Ishikawa (cell line): ENCODE data around the gene COPZ1.
A peak's percentile ranks its signal among the peaks of the same experiment; 100 is the strongest.

Experiments used
- CEBPB ChIP-seq: IDR thresholded peaks from 2 replicates; pipeline ENCODE4 v1.6.1; 2012
- CREB1 ChIP-seq: IDR thresholded peaks from 2 replicates; pipeline ENCODE4 v1.6.1; 2012; ENCODE audit warnings: low read depth
- EGR1 ChIP-seq: IDR thresholded peaks from 2 replicates; pipeline ENCODE4 v1.6.1; 2012
- EP300 ChIP-seq: IDR thresholded peaks from 2 replicates; pipeline ENCODE4 v1.6.1; 2012; ENCODE audit warnings: borderline replicate concordance
- FOXM1 ChIP-seq: IDR thresholded peaks from 2 replicates; pipeline ENCODE4 v1.6.1; 2012; ENCODE audit warnings: low read depth, borderline replicate concordance
- NFIC ChIP-seq: IDR thresholded peaks from 2 replicates; pipeline ENCODE4 v1.6.1; 2012
- RAD21 ChIP-seq: IDR thresholded peaks from 2 replicates; pipeline ENCODE4 v1.6.1; 2012; ENCODE audit warnings: low read depth
- TAF1 ChIP-seq: IDR thresholded peaks from 2 replicates; pipeline ENCODE4 v1.6.1; 2012; ENCODE audit warnings: low read depth, mild to moderate bottlenecking
- TCF12 ChIP-seq: IDR thresholded peaks from 2 replicates; pipeline ENCODE4 v1.6.1; 2012; ENCODE audit warnings: low read depth
- TEAD4 ChIP-seq: IDR thresholded peaks from 2 replicates; pipeline ENCODE4 v1.6.1; 2012
- USF1 ChIP-seq: IDR thresholded peaks from 2 replicates; pipeline ENCODE4 v1.6.1; 2012
- YY1 ChIP-seq: IDR thresholded peaks from 2 replicates; pipeline ENCODE4 v1.6.1; 2012; ENCODE audit warnings: low read depth
- ZBTB7A ChIP-seq: IDR thresholded peaks from 2 replicates; pipeline ENCODE4 v1.6.1; 2012; ENCODE audit warnings: low read depth
- TF ChIP-seq, protein P1 (sequence below): IDR thresholded peaks from 2 replicates; pipeline ENCODE4 v1.6.1; 2012; ENCODE audit warnings: low read depth, mild to moderate bottlenecking
- TF ChIP-seq, protein P2 (sequence below): IDR thresholded peaks from 2 replicates; pipeline ENCODE4 v1.6.1; 2012

Gene COPZ1

DNA sequence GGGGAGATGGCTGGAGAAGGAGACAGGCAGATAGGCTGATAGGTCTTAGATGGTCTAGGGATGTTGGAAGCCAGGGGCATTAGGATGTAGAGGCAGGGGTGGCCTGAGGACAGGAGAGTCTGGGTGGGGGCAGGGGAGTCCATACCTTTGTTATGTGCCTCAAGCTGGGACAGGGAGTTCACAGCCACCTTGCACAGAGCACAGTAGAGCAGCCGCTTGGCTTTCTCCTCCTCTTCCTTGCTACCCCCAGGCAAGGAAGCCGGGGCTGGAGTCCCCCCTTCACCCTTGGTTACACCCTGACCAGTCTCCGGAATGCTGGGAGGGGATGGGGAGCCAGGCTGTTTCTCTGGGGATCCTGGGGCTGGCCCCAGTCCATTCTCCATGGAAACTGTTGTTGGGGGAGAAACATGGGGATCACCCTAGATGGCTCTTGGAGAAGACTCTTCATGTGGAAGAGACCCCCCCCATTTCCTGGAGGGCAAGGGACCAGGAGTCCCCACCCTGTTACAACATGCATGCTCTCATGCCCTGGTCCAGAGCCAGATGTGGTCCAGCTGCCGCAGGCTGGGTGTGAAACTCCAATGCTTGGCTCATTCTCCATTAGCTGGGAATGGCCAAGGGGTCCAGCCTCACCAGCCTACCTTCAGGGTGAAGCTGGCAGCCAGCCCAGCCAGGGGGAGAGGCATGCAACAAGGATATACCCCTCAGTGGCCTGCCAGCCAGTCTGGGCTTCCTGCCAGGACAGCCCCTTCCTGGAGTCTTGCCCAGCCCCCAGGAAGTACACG lies 46.6 kb downstream of the COPZ1 start:
- TF ChIP-seq TEAD4 (no peak), TAF1 (no peak), NFIC (peak; percentile 94), EP300 (peak; percentile 46; the same call in 1 of the 2 replicates), YY1 (no peak), CREB1 (no peak), TCF12 (peak; percentile 29; the same call in 1 of the 2 replicates), ZBTB7A (peak; percentile 93), EGR1 (no peak), RAD21 (no peak), CEBPB (no peak), FOXM1 (no peak), USF1 (no peak)
- TF ChIP-seq, protein P1, sequence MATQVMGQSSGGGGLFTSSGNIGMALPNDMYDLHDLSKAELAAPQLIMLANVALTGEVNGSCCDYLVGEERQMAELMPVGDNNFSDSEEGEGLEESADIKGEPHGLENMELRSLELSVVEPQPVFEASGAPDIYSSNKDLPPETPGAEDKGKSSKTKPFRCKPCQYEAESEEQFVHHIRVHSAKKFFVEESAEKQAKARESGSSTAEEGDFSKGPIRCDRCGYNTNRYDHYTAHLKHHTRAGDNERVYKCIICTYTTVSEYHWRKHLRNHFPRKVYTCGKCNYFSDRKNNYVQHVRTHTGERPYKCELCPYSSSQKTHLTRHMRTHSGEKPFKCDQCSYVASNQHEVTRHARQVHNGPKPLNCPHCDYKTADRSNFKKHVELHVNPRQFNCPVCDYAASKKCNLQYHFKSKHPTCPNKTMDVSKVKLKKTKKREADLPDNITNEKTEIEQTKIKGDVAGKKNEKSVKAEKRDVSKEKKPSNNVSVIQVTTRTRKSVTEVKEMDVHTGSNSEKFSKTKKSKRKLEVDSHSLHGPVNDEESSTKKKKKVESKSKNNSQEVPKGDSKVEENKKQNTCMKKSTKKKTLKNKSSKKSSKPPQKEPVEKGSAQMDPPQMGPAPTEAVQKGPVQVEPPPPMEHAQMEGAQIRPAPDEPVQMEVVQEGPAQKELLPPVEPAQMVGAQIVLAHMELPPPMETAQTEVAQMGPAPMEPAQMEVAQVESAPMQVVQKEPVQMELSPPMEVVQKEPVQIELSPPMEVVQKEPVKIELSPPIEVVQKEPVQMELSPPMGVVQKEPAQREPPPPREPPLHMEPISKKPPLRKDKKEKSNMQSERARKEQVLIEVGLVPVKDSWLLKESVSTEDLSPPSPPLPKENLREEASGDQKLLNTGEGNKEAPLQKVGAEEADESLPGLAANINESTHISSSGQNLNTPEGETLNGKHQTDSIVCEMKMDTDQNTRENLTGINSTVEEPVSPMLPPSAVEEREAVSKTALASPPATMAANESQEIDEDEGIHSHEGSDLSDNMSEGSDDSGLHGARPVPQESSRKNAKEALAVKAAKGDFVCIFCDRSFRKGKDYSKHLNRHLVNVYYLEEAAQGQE, result no peak
- TF ChIP-seq, protein P2, sequence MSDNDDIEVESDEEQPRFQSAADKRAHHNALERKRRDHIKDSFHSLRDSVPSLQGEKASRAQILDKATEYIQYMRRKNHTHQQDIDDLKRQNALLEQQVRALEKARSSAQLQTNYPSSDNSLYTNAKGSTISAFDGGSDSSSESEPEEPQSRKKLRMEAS, result peak; percentile 23; the same call in 1 of the 2 replicates

DNA sequence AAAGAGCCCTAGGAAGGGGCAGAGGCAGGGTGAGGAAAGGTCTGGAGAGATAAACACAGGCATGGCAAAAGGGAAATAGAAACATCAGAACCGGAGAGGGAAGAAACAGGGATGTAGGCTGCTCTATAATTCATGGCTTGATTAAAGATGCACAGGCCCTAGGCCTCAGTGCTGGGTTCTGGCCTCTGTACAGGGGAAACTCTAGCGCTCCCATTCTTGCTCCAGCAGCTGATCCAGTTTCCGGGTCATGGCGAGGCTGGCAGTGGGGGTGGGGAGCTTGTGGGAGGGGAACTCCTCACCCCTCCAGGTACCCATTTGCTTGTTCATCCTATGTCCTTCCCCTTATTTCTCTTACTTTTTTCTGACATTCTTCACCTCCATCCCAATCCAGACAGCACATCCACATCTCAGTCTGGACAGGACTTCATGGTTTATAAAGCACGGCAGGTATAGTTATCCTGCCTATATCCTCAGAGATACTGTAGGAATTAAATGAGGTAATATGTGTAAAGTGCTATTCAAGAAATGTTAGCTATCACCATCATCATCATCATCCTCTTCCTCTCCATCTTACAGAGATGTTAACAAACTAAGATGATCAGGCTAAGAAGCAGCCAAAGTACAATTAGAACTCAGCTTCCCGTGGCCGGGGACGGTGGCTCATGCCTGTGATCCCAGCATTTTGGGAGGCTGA lies 47.3 kb downstream of the COPZ1 start:
- TF ChIP-seq, protein P1, result no peak
- TF ChIP-seq, protein P2, result no peak
- TF ChIP-seq YY1, result no peak
- TF ChIP-seq TCF12, result no peak
- no peak for TF ChIP-seq CREB1
- TF ChIP-seq TAF1, result no peak
- TF ChIP-seq EP300, result no peak
- no peak for TF ChIP-seq FOXM1
- no peak for TF ChIP-seq TEAD4
- no peak for TF ChIP-seq RAD21
- TF ChIP-seq USF1, result no peak
- TF ChIP-seq ZBTB7A, result no peak
- TF ChIP-seq EGR1, result no peak
- no peak for TF ChIP-seq CEBPB
- no peak for TF ChIP-seq NFIC

DNA sequence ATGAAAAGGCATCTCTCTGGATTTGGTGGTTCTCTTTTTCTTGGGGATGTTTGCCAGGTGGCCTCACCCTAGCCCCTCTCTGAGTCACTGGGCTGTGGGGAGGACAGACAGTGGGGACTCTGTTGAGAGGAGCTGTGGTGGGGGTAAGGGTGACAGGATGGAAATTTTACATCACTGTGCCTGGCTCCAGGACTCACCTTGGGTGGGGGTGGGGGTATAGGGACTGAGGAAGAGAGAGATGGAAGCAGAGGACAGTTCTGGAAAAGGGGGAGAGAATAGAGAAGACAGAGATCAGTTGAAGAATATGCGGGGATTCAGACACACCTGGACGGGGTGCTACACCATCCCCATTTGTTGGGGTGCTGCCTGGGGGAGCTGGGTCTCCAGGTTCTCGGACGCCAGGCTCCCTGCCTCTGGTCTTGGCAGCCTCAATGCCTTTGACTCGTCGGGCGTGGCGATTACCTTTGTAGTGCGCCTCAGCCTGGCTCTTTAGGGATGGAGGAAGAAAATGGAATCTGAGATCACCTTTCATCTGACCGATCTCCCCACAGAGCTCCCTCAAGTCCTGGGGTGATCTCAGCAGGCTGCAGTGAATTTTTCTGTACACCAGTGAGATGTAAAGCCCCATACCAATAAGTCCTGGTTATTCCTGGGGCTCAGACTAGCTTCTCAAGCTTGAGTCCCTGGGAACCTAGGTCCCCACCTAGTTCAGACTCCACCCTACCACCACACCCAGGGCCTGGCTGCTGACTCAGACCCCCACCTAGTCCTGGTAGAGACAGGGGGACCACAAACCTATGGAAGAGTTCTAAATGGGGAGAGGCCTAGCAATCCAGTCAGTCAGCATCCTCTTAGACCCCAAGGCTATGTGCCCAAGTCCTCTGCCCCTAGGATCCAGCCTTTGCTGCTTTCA lies 49.0 kb downstream of the COPZ1 start:
- no peak for TF ChIP-seq CREB1
- TF ChIP-seq TEAD4, result peak; percentile 54
- TF ChIP-seq RAD21, result no peak
- no peak for TF ChIP-seq ZBTB7A
- TF ChIP-seq TCF12, result peak; percentile 32; the same call in 1 of the 2 replicates
- TF ChIP-seq CEBPB, result no peak
- TF ChIP-seq TAF1, result no peak
- peak; percentile 14; the same call in 1 of the 2 replicates for TF ChIP-seq FOXM1
- TF ChIP-seq NFIC, result peak; percentile 73
- TF ChIP-seq USF1, result no peak
- TF ChIP-seq EGR1, result no peak
- TF ChIP-seq EP300, result peak; percentile 59; the same call in 1 of the 2 replicates
- TF ChIP-seq, protein P2, result no peak
- TF ChIP-seq, protein P1, result no peak
- no peak for TF ChIP-seq YY1
